OCI-LY1 (cell line): ENCODE data around the gene LEFTY1.

Experiments
- H2AFZ ChIP-seq: fragments of 200-600 bp; sonication (generic), shearing (Covaris generic); 2 replicates; pipeline ENCODE4 v1.6.0; 2014; ENCODE audit warnings: antibody characterized with exemption, mild to moderate bottlenecking, low read length
- H3F3A ChIP-seq: fragments of 200-600 bp; sonication (generic), shearing (Covaris generic); 2 replicates; pipeline ENCODE4 v1.6.0; 2014; ENCODE audit warnings: mild to moderate bottlenecking, antibody characterized with exemption, low read length, moderate library complexity; ENCODE audit not compliant: insufficient read depth
- H3K27ac ChIP-seq: fragments of 200-600 bp; sonication (generic); 2 replicates; pipeline ENCODE4 v1.5.1; 2014; ENCODE audit warnings: low read length, mixed run types, mild to moderate bottlenecking, low read depth; ENCODE audit not compliant: poor library complexity, severe bottlenecking
- H3K27me3 ChIP-seq: fragments of 200-600 bp; sonication (generic); 2 replicates; pipeline ENCODE4 v1.6.0; 2014; ENCODE audit warnings: antibody characterized with exemption, mild to moderate bottlenecking, low read length, moderate library complexity; ENCODE audit not compliant: insufficient read depth
- H3K36me3 ChIP-seq: fragments of 200-600 bp; sonication (generic); 2 replicates; pipeline ENCODE4 v1.6.1; 2014; ENCODE audit warnings: mild to moderate bottlenecking, antibody characterized with exemption, low read length, moderate library complexity, mixed read lengths; ENCODE audit not compliant: insufficient read depth
- H3K4me1 ChIP-seq: fragments of 200-600 bp; sonication (generic); 2 replicates; pipeline ENCODE4 v1.5.1; 2014; ENCODE audit warnings: mild to moderate bottlenecking, low read length, moderate library complexity; ENCODE audit not compliant: insufficient read depth, severe bottlenecking
- H3K4me2 ChIP-seq: fragments of 200-600 bp; sonication (generic), shearing (Covaris generic); 2 replicates; pipeline ENCODE4 v1.6.1; 2014; ENCODE audit warnings: low read length
- H3K4me3 ChIP-seq: fragments of 200-600 bp; sonication (generic); 2 replicates; pipeline ENCODE4 v1.5.1; 2014; ENCODE audit warnings: low read length, low read depth, mild to moderate bottlenecking, mixed read lengths; ENCODE audit not compliant: poor library complexity, severe bottlenecking
- H3K79me2 ChIP-seq: fragments of 200-600 bp; shearing (Covaris generic); 2 replicates; pipeline ENCODE4 v1.6.1; 2016; ENCODE audit warnings: mixed run types, low read length, mixed read lengths; ENCODE audit not compliant: insufficient read depth
- H3K9ac ChIP-seq: fragments of 200-600 bp; sonication (generic), shearing (Covaris generic); 2 replicates; pipeline ENCODE4 v1.6.1; 2014; ENCODE audit warnings: mild to moderate bottlenecking, low read length, mixed read lengths
- H3K9me2 ChIP-seq: fragments of 200-600 bp; sonication (generic), shearing (Covaris generic); 2 replicates; pipeline ENCODE4 v1.6.1; 2014; ENCODE audit warnings: low read depth, mild to moderate bottlenecking, low read length, mixed read lengths
- H3K9me3 ChIP-seq: fragments of 200-600 bp; shearing (Covaris generic); 2 replicates; pipeline ENCODE4 v1.6.1; 2014; ENCODE audit warnings: low read length, mixed read lengths
- H4K20me1 ChIP-seq: fragments of 200-600 bp; sonication (generic), shearing (Covaris generic); 2 replicates; pipeline ENCODE4 v1.6.0; 2016; ENCODE audit warnings: mild to moderate bottlenecking, low read length; ENCODE audit not compliant: insufficient read depth
- CTCF ChIP-seq: fragments of 200-600 bp; sonication (generic), shearing (Covaris generic); IDR thresholded peaks from 2 replicates; pipeline ENCODE4 v1.5.1; 2017; ENCODE audit warnings: mild to moderate bottlenecking, antibody characterized with exemption, low read length, moderate library complexity, mixed read lengths
- EZH2 ChIP-seq: fragments of 200-600 bp; sonication (generic), shearing (Covaris generic); IDR thresholded peaks from 2 replicates; pipeline ENCODE4 v1.8.0; 2017; ENCODE audit warnings: borderline replicate concordance, mixed run types, mild to moderate bottlenecking, antibody characterized with exemption, low read length, moderate library complexity, mixed read lengths

Gene LEFTY1

GRCh38 chr1:225861834-225862580 lies 26.9 kb downstream of the LEFTY1 start:
- Histone ChIP-seq H3K36me3 (peaks cover 15% of the 10 kb centered on the region; the same call in 1 of the 2 replicates), H4K20me1 (no peaks in the 10 kb centered on the region), H3K9me3 (no peaks in the 10 kb centered on the region), H2AFZ (no peak overlapping the region), H3K4me1 (peaks cover 11% of the 10 kb centered on the region), H3K4me3 (no peak overlapping the region), H3K79me2 (no peaks in the 10 kb centered on the region), H3K27me3 (no peaks in the 10 kb centered on the region), H3K9me2 (no peaks in the 10 kb centered on the region), H3K9ac (no peak overlapping the region), H3K27ac (no peak overlapping the region), H3K4me2 (no peak overlapping the region), H3F3A (no peaks in the 10 kb centered on the region)
- TF ChIP-seq EZH2: no peak
- TF ChIP-seq CTCF: no peak

- Histone ChIP-seq H3K27ac (no peak overlapping the region), H3K9ac (no peak overlapping the region), H4K20me1 (no peaks in the 10 kb centered on the region), H3K4me2 (no peak overlapping the region), H3F3A (no peaks in the 10 kb centered on the region), H3K79me2 (no peaks in the 10 kb centered on the region), H3K4me1 (peaks cover 4% of the 10 kb centered on the region), H3K36me3 (peaks cover 15% of the 10 kb centered on the region; the same call in 1 of the 2 replicates), H3K9me2 (no peaks in the 10 kb centered on the region), H2AFZ (no peak overlapping the region), H3K4me3 (no peak overlapping the region), H3K9me3 (no peaks in the 10 kb centered on the region), H3K27me3 (no peaks in the 10 kb centered on the region)
- TF ChIP-seq CTCF: no peak
- no peak for TF ChIP-seq EZH2
Observed at GRCh38 chr1:225860876-225861441, 28.0 kb downstream of the LEFTY1 start.

GRCh38 chr1:225860107-225860506 lies 28.8 kb downstream of the LEFTY1 start:
- Histone ChIP-seq H3K4me3 (no peak overlapping the region), H3K9me2 (no peaks in the 10 kb centered on the region), H3K9me3 (no peaks in the 10 kb centered on the region), H3K27ac (no peak overlapping the region), H4K20me1 (no peaks in the 10 kb centered on the region), H3K4me2 (no peak overlapping the region), H2AFZ (no peak overlapping the region), H3F3A (no peaks in the 10 kb centered on the region), H3K9ac (no peak overlapping the region), H3K79me2 (no peaks in the 10 kb centered on the region), H3K4me1 (no peaks in the 10 kb centered on the region), H3K27me3 (no peaks in the 10 kb centered on the region), H3K36me3 (peaks cover 8% of the 10 kb centered on the region; the same call in 1 of the 2 replicates)
- TF ChIP-seq EZH2: no peak
- no peak for TF ChIP-seq CTCF
